ENCODE data around the gene ZFP36.

Gene ZFP36

DNA sequence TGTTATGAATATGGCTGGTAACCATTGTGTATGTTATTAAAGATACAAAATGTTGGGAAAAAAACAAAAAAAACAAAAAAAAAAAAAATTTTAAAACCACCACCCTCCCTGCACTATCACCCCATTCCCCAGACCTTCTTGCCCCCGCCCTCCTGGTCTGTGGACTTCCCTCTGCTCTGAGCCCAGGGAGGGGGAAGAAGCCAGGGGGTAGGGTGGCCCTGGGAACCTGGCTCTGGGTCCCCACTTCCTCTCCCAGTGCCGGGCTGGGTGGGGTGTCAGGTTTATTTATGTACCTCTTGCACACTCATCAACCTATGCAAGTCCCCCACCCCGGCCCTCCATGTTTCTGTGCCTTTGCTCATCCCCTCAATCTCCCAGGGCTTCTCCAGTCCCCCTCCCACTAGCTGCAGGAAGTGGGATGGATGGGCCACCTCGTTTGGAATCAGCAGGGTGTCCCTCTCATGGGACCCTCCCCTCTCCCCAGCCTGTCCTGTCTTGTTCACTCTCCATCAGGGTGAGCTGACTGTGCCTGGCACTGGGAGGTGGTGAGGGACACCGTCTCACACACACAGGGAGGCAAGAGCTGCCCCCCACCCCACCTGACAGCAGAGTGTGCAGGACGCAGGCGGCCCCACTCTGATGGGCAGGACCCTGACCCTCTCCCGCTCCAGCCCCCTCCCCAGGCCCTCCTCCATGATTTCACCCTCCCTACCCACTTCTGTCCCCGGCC lies 21.6 kb upstream of the ZFP36 start:
- DNase-seq: no peak

DNA sequence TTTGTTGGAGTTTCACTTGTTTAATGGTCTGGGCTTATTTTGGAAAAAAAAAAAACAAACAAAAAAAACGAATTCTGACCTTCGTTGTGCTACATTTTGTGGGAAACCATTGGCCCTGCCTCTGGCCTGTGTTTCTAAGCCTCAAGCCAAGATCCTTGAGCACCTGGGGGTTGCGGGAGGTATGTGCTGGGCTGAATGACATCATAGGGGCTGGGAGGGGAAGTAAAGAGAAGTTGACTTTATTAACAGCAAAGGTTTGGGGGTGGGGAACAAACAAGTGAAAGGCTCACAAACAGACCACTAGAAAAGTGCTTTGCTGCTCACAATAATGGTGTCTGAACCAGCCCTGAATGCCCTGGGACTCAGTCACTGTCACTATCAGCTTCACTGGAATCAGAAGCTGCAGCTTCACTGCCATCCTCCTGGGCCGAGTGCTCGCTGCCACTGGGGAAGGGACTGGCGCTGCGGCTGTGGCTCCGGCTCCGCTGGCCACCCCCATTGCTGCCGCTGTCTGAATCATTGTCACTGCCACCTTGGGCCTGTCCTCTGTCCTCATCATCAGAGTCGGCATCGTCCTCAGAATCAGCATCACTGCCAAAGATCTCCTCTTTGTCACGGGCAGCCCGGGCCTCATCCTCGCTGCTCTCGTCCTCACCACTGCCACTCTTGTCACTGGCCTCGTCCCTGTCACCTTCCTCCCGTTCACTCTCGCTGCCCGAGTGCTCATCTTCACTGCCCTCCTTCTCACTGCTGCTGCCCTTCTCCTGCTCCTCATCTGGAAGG lies 20.8 kb upstream of the ZFP36 start:
- DNase-seq: no peak

DNA sequence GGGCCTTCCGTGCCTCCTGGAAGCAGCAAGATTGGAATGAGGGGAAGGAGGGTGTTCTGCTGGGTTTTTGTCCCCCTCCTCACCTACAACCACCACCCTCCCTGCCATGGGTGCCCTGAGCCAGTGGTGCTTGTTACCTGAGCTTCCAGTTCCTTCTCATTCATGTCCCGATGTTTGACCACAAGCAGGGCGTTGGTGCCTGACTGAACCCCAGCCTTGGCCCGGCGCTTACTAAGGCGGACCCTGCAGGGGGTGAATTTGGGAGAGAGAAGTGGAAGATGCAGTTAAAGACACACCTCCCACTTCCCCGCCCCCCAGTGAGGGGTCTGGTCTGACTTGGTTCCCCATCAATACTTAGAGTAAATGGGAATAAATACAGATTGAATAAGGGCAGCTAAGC lies 20.1 kb upstream of the ZFP36 start:
- DNase-seq: no peak

DNA sequence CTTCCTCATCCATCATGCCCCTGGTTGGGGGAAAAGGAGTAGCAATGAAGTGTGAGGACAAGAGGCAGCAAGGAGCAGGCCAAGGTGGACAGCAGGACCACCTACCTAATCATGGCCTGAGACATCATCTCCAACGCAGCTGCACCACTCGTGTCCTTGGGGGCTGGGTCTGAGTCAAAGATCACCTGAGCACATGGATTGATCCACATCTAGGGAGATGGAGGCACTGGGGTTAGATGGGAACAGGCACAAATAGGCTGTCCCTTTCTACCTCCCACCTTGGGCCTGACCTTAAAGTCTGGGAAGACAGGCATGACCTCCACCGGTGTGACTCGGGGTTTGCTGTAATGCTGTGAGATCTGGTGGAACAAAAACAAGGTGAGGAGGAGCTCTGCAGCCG lies 18.0 kb upstream of the ZFP36 start:
- DNase-seq: no peak

GRCh38 chr19:39389631-39390414 lies 16.8 kb upstream of the ZFP36 start:
- no peak for DNase-seq

DNA sequence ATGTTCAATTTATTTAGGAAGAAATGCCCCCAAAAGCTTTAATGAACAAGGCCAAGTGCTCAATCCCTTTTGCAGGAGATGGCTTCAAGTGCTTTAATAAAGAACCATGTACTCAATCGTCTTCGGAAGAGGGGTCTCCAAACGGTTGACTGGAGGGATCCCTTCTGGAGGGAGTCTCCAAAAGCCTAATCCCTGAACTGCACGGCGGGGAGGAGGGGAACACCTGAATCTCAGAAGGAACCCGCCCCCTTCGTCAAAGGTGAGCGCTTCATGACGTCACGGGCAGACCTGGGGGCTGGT lies 16.2 kb upstream of the ZFP36 start:
- no peak for DNase-seq

- DNase-seq: peak; percentile 100
These were observed 15.8 kb upstream of the ZFP36 start, which contains the start of the genes MED29 and PAF1 for GRCh38 chr19:39390751-39391437. TSS of gene MED29 (plus strand) at chr19:39391378. CDS start at chr19:39391423, 45 bp downstream. TSS of gene PAF1 (minus strand) at chr19:39391106. CDS start at chr19:39390864, 242 bp downstream.

DNA sequence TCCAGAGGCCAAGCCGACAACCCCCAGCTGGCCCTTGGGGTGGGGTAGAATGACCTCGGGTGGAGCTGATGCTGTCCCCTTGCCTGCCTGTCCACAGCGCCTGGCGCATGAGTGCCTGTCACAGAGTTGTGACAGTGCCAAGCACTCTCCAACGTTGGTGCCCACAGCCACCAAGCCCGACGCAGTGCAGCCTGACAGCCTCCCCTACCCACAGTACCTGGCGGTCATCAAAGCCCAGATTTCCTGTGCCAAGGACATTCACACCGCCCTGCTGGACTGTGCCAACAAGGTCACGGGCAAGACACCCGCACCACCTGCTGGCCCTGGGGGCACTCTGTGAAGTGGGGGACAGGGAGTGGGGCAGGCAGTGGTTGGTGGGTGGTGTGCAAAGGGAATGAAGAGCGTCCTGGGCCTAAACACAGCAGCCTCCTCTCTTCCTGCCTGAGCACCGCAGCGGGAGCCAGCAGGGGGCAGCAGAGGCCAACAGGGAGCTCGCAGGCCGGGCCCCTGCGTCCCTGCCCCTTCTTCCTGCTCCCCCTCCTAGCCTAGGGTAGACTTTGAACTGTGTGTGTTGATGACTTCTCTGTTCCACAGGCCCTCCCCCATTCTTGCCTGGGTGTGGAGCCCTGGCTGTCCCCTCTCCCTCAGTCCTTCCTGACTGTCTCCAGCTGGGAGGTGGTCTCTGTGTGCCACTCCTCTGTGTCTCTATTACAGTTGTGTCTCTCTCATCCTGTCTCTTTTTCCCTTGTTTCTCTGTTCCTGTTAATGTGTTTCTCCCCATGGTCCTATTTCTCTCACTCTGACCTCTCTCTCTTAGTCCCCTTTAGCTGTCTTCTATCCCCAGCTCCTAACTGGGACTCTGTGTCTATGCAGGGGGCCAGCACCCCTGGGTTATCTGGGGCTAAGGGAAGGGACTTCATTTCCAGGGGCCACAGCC lies 9.0 kb upstream of the ZFP36 start:
- peak; percentile 63 to 65 for DNase-seq

GRCh38 chr19:39398297-39398864 lies 8.3 kb upstream of the ZFP36 start:
- DNase-seq: no peak

GRCh38 chr19:39399668-39400050 lies 7.0 kb upstream of the ZFP36 start:
- DNase-seq: no peak

DNA sequence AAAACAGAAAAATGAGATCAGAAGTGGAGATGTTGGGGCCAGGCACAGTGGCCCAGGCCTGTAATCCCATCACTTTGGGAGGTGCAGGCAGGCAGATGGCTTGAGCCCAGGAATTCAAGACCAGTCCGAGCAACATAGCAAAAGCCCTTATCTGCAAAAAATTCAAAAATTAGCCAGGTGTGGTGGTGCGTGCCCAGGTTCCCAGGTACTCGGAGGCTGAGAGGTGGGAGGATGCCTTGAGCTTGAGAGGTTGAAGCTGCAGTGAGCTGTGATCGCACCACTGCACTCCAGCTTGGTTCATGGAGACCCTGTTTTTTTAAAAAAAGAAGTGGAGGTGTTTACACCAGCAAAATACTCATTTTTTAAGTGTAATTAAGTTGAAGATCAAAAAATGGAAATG lies 6.6 kb upstream of the ZFP36 start:
- DNase-seq: no peak

GRCh38 chr19:39401070-39401548 lies 5.5 kb upstream of the ZFP36 start:
- DNase-seq: no peak

- no peak for DNase-seq
These were observed 4.9 kb upstream of the ZFP36 start for GRCh38 chr19:39401549-39402345.

GRCh38 chr19:39402346-39403300 lies 4.0 kb upstream of the ZFP36 start:
- peak; percentile 25 to 49 for DNase-seq

- no peak for DNase-seq
These were observed 3.0 kb upstream of the ZFP36 start for GRCh38 chr19:39403331-39404312.

- DNase-seq: no peak
These were observed 1.2 kb upstream of the ZFP36 start for GRCh38 chr19:39405261-39405957.

GRCh38 chr19:39405958-39406655 lies 540 bp upstream of the ZFP36 start:
- no peak for DNase-seq

Measured in NCI-H1930 (cell line).